GM12878 (cell line): ENCODE data around the gene ABHD2. TPM values are rescaled to one million over a fixed set of nuclear protein-coding genes. Genes with fewer than 3 reads are reported as not detected.

ENCODE experiments used
- ATAC-seq: fragments of 200-7000 bp; cut with Tn5 transposase; 3 replicates; pipeline ENCODE4 v1.9.1; 2020; ENCODE audit warnings: mild to moderate bottlenecking, moderate library complexity
- BruUV-seq: library from RNA; stranded (reverse); fragments of 400-500 nt; replicated peaks from 2 replicates; lab custom pipeline; 2021; lab: Mats Ljungman, UMichigan
- CTCF ChIA-PET: fragments of 300-600 bp; sonication (Branson Sonifier 250); formaldehyde crosslinking; extraction: SDS; loops from one replicate; lab custom pipeline; 2021; ENCODE audit warnings: inconsistent platforms; lab: Yijun Ruan, JAX
- POLR2A ChIA-PET: fragments of 350-600 bp; formaldehyde crosslinking; extraction: SDS; loops from one replicate; lab custom pipeline; 2021; ENCODE audit warnings: inconsistent platforms; lab: Charles Lee
- RAD21 ChIA-PET: fragments of 300-600 bp; sonication (Branson Sonifier 250); formaldehyde crosslinking; loops from one replicate; lab custom pipeline; 2023; ENCODE audit warnings: antibody characterized with exemption; ENCODE audit not compliant: unreplicated experiment; lab: Charles Lee
- SMC1A ChIA-PET: fragments of 300-600 bp; sonication (Branson Sonifier 250); formaldehyde crosslinking; loops from one replicate; lab custom pipeline; 2023; ENCODE audit not compliant: unreplicated experiment, uncharacterized antibody; lab: Charles Lee
- DNase-seq: peaks from one replicate; pipeline ENCODE4 v3.0.0-alpha.2; 2011; ENCODE audit warnings: low read depth, low spot score
- FAIRE-seq: peaks from 3 replicates; lab custom pipeline; 2011; peaks lifted over from hg19 to GRCh38; lab: Jason Lieb, UNC
- H2AFZ ChIP-seq: 2 replicates; pipeline ENCODE4 v1.6.0; 2011; ENCODE audit warnings: low read depth, low read length, control low read depth; ENCODE audit not compliant: control insufficient read depth
- H3K27ac ChIP-seq: 2 replicates; pipeline ENCODE4 v1.5.1; 2011; ENCODE audit warnings: control low read depth; ENCODE audit not compliant: control insufficient read depth, insufficient read depth
- H3K27me3 ChIP-seq, 2 experiments: replicated peaks in 1 of 2; 2 replicates each; pipeline versions ENCODE4 v1.6.0 to v1.6.1; 2011; ENCODE audit warnings: low read length in 1 of 2; ENCODE audit not compliant: control insufficient read depth in 2 of 2, insufficient read depth in 2 of 2
- H3K36me3 ChIP-seq, 2 experiments: 2 replicates each; pipeline ENCODE4 v1.5.1; 2011; ENCODE audit warnings: low read length in 1 of 2; ENCODE audit not compliant: control insufficient read depth in 2 of 2, insufficient read depth in 2 of 2
- H3K4me1 ChIP-seq: 2 replicates; pipeline ENCODE4 v1.6.1; 2011; ENCODE audit warnings: mild to moderate bottlenecking, low read length, moderate library complexity, mixed read lengths; ENCODE audit not compliant: control insufficient read depth, insufficient read depth
- H3K4me2 ChIP-seq: 2 replicates; pipeline ENCODE4 v1.6.0; 2011; ENCODE audit warnings: control low read depth; ENCODE audit not compliant: control insufficient read depth, insufficient read depth
- H3K4me3 ChIP-seq: fragments of 200-600 bp; sonication (generic); 2 replicates; pipeline ENCODE4 v1.5.1; 2016
- H3K79me2 ChIP-seq: 2 replicates; pipeline ENCODE4 v1.6.0; 2011; ENCODE audit warnings: low read length; ENCODE audit not compliant: control insufficient read depth, insufficient read depth
- H3K9ac ChIP-seq: 2 replicates; pipeline ENCODE4 v1.8.0; 2011; ENCODE audit warnings: low read length, control low read depth, mixed read lengths; ENCODE audit not compliant: control insufficient read depth, insufficient read depth
- H3K9me3 ChIP-seq: replicated peaks from 3 replicates; pipeline ENCODE4 v1.5.1; 2011; ENCODE audit warnings: mild to moderate bottlenecking, low read length; ENCODE audit not compliant: control insufficient read depth, insufficient read depth
- H4K20me1 ChIP-seq: 2 replicates; pipeline ENCODE4 v1.6.0; 2011; ENCODE audit not compliant: control insufficient read depth, insufficient read depth
- RELB ChIP-seq: fragments of 450-650 bp; IDR thresholded peaks from 2 replicates; pipeline ENCODE4 v1.6.1; 2017; ENCODE audit warnings: low read depth, mild to moderate bottlenecking, moderate library complexity
- TBL1XR1 ChIP-seq: IDR thresholded peaks from 2 replicates; pipeline ENCODE4 v1.6.1; 2012; ENCODE audit warnings: low read depth, low read length, improper control_type of control experiment
- ZBTB11 ChIP-seq: fragments of 450-650 bp; formaldehyde crosslinking; IDR thresholded peaks from 2 replicates; pipeline ENCODE4 v1.5.0; 2022; ENCODE audit warnings: mild to moderate bottlenecking, missing genetic modification characterization
- WGBS: methylation state at CpG from one replicate; pipeline ENCODE4 v1.1.6; 2016; ENCODE audit warnings: low lambda C conversion rate; ENCODE audit not compliant: insufficient replicate concordance, insufficient coverage; ENCODE audit errors: missing lambda C conversion rate; 5-methylcytosine and 5-hydroxymethylcytosine counted together
- in situ Hi-C: fragments of 300-500 bp; cut with MboI; formaldehyde crosslinking; loops from 9 replicates; pipeline ENCODE4 v1.14.3; 2018; ENCODE audit warnings: mixed read lengths
- intact Hi-C: fragments of 100-400 bp; cut with micrococcal nuclease; formaldehyde crosslinking; loops from one replicate; pipeline ENCODE4 v1.14.2; 2022; ENCODE audit not compliant: unreplicated experiment
- polyA plus RNA-seq, 11 experiments: library from polyadenylated mRNA; depleted of rRNA in 4 of 11; unstranded in 6 of 11; stranded (reverse) in 5 of 11; fragments of >200 nt; fragmentation: Nextera tagmentation in 4 of 11; fragmentation: Illumina TruSeq in 1 of 11; extraction: Ambion mirVana in 4 of 11; extraction: Trizol in 1 of 11; gene quantifications; 1 replicate in 1 of 11; 2 replicates in 10 of 11; pipeline versions ENCODE4 v1.2.1 to v1.2.3, GENCODE V29; 2011 to 2016; ENCODE audit warnings: inconsistent platforms in 2 of 11, missing spikeins in 2 of 11, low read depth in 1 of 11
- total RNA-seq, 4 experiments: library from RNA; depleted of rRNA in 3 of 4; stranded (reverse); fragments of >200 nt in 3 of 4; fragmentation: Illumina TruSeq in 1 of 4; extraction: Trizol in 1 of 4; gene quantifications; 2 replicates each; pipeline versions ENCODE4 v1.2.1 to v1.2.3, GENCODE V29; 2013 to 2021

The ABHD2 gene
- total and polyA plus RNA-seq, 10 of the 15 experiments (the other 5 are each of a cell fraction or from before 2014, with no cell fraction given) = 1.2 to 33.6 (median 20.4) TPM

- TF ChIP-seq ZBTB11 (CRISPR knock-in tag) = no peak
- no peak for TF ChIP-seq TBL1XR1
Observed at GRCh38 chr15:89095556-89095955, 7.3 kb downstream of the ABHD2 start (continued).

GRCh38 chr15:89096664-89097063 lies 8.4 kb downstream of the ABHD2 start:
- no peaks in the 10 kb centered on the region for H3K27me3 ChIP-seq
- WGBS = 100% methylated on average over 5 of the region's 5 CpGs
- in situ Hi-C loops = no loop called here
- DNase-seq (no peak), ATAC-seq (no peak), FAIRE-seq (no peak)
- peaks cover 7% of the 10 kb centered on the region; the same call in 1 of the 2 replicates for H3K4me1 ChIP-seq
- POLR2A ChIA-PET = interaction anchor here (1.0 to 9.3 kb wide), 2 partner anchors 7 to 11 kb away, joined by 3 to 122 read pairs; partner anchors contain the start of gene ABHD2
- no peaks in the 10 kb centered on the region for H3K9me3 ChIP-seq
- CTCF ChIA-PET = interaction anchor here (0.9 to 9.3 kb wide), 10 partner anchors 7 to 110 kb away, joined by 3 to 72 read pairs (median 4); partner anchors contain the start of gene ABHD2
- no peaks in the 10 kb centered on the region; a peak in 1 of 4 replicates for H3K36me3 ChIP-seq
- no peak overlapping the region for H3K27ac ChIP-seq
- no peak overlapping the region for H2AFZ ChIP-seq
- no peak overlapping the region for H3K4me3 ChIP-seq
- RAD21 ChIA-PET = interaction anchor here (0.6 to 5.9 kb wide), 5 partner anchors 6 to 177 kb away, joined by 3 to 56 read pairs (median 3); partner anchors contain the start of gene ABHD2
- TF ChIP-seq RELB = no peak
- no peaks in the 10 kb centered on the region for H4K20me1 ChIP-seq
- peaks cover 19% of the 10 kb centered on the region for H3K79me2 ChIP-seq
- SMC1A ChIA-PET = interaction anchor here (1.0 to 8.8 kb wide), 7 partner anchors 7 to 33 kb away, joined by 3 to 113 read pairs (median 5); partner anchors contain the start of gene ABHD2
- no TSS peak for BruUV-seq
- intact Hi-C loops = no loop called here
- H3K9ac ChIP-seq = no peak overlapping the region
- no peak overlapping the region for H3K4me2 ChIP-seq
